ENCODE data around the gene RRP15.
"Not testable (repeated sequence)": the region's sequence is repeated elsewhere in the genome, so short reads cannot be mapped to it uniquely, and the experiment has no call there.

Gene RRP15

DNA sequence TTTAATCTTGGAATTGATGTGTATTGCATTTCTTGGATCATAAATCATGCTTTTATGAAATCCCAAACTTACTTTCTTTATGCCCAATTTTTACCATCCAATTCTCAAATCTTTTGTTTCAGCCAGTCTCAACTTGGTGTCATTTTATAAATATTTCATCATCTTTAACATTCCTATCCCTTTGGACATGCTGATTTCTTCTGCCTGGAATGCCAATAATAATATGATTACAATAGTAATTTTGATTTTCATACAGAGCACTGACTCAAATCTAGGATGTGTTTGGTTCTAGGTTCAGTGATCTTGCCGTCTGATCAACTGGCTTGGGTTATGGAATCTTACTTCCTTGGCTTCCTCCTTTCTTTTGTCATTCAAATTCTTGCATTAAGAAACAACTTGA lies 12.8 kb downstream of the RRP15 start:
- FAIRE-seq: no peak

DNA sequence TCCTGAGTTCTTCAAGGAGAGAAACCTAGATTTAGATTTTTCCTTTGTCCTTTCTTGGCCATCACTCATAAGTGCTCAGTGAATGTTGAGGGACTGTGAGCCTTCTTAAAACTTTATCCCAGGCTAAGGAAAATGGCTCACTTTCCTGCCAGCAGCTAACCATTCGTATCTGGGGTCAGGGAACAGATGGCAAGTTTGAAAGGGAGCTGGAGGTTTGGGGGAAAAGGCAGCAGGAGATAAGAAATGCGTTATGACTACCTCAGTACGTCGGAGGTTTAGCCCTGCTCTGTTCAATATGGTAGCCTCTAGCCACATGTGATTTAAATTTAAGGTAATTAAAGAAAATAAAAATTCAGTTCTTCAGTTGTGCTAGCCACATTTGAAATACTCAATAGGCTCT lies 13.3 kb downstream of the RRP15 start:
- no peak for FAIRE-seq

DNA sequence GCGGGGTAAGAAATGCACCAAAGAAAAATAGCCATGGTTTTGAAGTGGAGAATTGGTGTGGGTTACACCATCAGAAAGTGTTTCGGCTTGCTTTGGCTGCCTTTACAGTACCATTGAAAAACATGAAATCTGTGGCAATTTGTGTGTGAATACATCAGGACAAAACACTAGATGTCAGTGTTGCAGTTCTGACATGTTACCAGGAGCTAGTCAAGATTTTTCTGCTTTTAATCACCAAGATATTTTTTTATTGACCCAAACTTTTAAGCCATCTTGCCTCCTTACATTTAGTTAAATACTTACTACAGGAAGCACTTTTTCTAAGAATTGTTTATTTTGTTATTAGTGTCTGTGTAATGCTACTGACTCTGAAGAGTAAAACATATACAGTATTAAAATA lies 14.3 kb downstream of the RRP15 start:
- no peak for FAIRE-seq

DNA sequence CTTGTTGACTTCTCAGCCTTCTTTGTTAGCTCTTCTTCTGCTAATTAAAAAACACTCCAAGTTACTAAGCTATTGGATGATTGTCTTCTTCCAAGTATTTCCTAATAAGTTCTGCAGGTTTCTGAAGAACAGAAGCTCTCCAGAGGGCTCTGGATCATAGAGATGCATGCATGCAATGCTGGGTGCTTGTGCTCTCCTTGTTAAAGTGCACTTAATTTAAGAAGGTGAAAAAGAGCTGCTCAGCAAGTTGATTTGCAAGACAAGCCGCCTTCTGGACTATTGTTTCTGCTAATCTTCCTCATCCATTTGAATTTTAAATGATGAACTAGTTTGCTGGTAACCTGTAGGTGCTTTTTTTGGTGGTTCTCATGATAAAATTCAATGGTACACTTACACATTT lies 16.1 kb downstream of the RRP15 start:
- no peak for FAIRE-seq

GRCh38 chr1:218302155-218302554 lies 17.1 kb downstream of the RRP15 start:
- no peak for FAIRE-seq

DNA sequence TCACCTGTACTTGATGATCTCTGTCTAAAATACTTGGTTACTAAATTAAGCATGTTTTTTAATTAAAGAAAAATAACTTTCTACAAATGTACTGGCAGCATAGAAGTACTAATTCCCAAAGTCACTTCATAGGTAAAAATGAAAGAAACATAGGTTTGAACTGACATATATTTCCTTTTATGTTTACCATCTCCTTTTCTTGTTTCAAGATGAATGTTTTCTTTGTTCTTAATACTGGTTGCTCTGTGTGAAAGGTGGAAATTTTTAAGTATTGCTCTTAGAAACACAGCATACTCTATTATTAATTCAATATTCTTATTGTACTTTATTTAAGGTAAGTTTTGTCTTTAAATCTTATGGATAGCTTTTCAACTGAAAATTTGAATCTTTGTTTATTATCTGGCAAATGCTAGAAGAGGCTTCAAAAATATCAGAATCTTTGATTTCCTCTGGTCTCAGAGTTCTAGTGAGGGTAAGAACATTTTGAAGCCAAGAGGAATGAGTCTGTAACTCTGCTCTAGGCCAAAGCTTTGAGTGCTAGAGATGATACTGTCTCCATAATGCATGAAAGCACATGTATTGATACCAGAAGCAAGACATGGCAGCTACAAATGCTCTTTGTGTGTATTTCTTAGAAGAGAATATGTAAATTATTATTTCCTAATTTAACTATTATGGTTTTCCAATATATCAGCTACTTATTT lies 18.2 kb downstream of the RRP15 start:
- no peak for FAIRE-seq

GRCh38 chr1:218304281-218305039 lies 19.4 kb downstream of the RRP15 start:
- FAIRE-seq: no peak

GRCh38 chr1:218305472-218306064 lies 20.5 kb downstream of the RRP15 start:
- FAIRE-seq: no peak

DNA sequence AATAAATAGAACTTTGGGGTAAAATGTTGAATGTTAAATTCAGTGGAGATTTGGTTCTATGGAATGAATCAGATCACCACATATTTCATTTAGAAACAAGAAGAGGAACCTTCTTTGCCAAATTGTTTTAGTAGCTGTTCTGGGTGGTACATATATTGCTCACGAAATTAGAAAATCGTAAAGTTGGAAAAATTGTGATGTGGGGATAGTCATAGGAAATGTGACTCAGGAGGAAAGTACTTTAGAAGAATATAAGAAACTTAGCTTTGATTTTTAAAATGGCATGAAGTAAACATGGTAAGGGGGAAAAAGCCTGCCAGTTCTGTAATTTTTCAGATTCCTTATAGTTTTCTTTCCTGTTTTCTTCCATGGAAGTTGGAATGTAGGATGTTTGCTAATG lies 27.4 kb downstream of the RRP15 start:
- FAIRE-seq: no peak

GRCh38 chr1:218314316-218314715 lies 29.2 kb downstream of the RRP15 start:
- FAIRE-seq: no peak

- no peak for FAIRE-seq
Measured at GRCh38 chr1:218315638-218316037, 30.5 kb downstream of the RRP15 start.

DNA sequence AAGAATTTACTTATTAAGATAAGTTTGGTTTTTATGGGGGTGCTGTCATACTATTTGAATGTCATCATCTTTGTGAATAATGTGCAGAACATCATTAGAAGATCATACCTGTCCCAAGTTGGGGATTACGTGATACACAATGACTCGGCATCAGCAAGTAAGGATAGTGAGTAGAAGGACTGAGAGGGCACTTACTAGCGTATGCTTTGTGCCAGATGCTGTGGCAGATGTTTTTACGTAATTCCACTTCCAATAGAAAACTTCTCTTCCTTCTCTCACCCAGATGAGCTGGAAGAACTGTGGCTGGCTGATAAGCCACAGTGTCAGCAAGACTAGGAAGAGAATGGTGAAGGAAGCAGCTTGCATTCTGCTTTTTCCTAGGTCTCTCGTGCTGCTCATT lies 32.0 kb downstream of the RRP15 start:
- no peak for FAIRE-seq

- FAIRE-seq: not testable (repeated sequence)
Measured at GRCh38 chr1:218320182-218320581, 35.1 kb downstream of the RRP15 start.

DNA sequence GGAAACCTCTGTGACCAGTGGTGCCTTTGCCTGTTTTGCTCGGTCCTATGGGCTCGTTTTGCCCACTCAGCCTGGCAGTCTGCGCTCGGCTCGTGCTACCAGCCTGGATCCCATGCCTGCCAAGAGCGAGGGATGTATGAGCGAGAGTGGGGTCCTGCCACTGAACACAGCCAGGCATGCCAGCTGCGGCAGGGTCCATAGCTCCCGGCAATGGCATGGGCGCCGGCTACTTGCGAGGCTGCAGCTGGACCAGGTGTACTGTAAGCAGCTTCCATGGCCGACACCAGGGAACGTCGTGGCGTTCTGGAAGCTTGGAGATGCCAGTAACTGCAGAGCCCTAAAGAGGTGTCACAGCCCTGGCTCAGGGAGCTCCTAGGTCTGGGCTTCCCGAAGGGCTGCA lies 37.7 kb downstream of the RRP15 start:
- FAIRE-seq: no peak

- FAIRE-seq: no peak
Measured at GRCh38 chr1:218323568-218324225, 38.6 kb downstream of the RRP15 start.

DNA sequence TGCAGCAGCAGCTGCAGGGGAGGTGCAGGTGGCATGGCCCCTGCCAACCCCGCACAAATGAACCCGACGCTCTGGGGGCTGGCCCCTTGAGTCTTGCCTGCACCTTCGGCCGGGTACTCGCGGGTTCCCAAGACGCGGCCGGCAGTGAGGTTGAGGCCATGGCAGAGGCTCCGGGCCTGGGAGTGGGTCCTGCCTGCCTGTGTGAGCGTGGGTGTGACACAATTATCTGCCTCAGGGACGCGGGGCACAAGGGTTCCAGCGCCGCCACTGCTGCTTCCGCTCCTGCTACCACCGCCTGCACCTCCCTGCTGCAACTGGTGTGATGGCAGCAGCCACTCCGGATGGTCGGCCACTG lies 39.1 kb downstream of the RRP15 start:
- no peak for FAIRE-seq

DNA sequence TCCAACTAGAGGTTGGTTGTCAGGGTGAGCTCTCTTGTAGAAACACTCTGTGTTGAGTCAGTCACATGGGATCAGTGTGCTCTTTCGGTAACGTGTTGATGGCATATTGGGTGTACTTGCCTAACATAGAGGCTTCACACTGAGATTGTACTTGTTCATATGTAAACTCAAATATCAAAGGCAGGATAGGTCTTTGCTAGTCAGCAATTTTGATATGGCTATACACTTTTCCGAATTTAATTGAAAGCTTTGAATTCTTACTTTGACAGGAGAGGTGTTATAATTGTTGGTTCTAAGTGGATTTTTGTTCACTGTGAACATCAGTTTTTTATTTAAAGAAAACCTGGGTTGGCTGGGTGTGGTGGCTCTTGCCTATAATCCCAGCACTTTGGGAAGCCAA lies 43.7 kb downstream of the RRP15 start:
- FAIRE-seq: no peak

DNA sequence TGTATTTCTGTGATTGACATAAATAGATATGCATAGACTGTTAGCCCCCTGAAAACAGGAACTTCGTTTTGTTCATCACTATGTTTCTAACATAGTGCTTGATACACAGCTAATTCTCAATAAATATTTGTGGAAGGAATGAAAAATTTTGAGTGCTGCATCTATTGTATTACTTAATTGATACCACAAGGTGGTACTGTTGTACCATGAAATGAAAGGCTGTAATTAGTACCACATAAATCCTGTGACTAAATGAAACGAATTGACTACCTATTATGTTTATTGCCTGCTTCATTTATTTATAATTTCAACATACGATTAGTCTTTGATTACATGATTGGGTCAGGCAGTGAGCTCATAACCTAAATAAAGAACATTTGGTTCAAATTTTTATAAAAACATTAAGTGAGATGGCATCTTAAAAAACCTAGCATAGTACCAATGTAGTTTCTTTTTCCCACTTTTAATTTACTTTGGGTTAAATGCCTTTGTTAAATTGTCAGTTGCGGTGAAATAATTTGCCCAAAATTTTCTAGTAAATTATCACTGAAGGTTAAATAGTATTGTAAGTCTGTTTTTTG lies 45.0 kb downstream of the RRP15 start:
- FAIRE-seq: peak; percentile 89

DNA sequence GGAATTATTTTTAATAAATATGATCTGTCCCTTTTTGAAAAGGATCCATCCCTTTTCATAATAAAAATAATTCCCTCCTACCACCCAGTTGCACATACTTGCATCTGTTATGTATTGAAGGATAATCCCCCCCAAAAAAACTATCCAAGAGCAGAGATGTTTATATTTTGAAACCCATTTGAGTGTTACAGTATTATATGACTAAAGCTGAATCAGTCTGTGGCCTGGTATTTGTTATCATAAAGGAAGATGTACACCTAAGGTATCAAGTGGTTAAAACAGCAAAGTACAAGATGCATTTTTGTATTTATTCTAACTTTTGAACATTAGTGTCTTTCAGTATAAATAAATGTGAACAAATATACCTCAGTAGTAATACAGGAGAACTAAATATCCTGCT lies 47.3 kb downstream of the RRP15 start:
- no peak for FAIRE-seq

DNA sequence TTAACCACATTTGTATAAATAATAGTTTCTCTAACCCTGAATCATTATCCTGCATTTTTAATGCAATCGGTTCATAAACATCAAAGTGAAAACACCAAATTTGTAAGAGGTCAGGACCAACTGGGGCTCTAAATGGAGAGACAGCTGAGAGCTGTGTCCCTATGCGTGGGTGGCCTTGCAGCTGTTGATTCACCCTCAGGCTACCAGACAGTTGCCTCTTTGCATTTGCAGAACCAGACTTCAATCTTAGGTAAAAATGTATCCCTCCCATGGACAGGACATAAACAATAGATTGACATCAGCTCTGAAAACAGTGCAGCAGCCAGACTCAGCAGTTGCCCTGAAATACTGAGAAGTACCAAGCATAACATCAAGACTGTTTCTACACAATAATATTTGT lies 51.2 kb downstream of the RRP15 start:
- no peak for FAIRE-seq

- no peak for FAIRE-seq
Measured at GRCh38 chr1:218339267-218339831, 54.3 kb downstream of the RRP15 start.

GRCh38 chr1:218341325-218341724 lies 56.2 kb downstream of the RRP15 start:
- no peak for FAIRE-seq

DNA sequence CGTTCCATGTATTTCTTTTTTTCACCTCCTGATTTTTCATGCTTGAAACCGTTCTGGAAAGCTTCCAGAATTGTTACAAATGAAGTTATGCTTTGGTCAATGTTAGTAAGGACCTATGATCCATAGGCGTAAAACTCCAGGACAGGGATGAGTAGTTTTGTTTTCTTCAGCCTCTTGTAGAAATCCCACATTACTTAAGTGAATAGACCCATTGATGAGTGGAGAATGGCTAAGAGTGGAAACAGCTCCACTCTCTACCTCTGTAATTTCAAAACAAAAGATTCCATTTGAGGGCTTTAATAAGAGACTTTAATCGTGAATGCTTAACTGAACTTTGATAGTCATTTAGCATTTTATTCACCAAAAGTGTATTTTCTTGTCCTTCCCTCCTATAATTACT lies 57.0 kb downstream of the RRP15 start:
- FAIRE-seq: no peak
